KOPT-K1 (cell line): ENCODE results near the gene THAP5.
"Not testable (repeated sequence)": the region's sequence is repeated elsewhere in the genome, so short reads cannot be mapped to it uniquely, and the experiment has no call there.

Experiments
- H3K27ac ChIP-seq: fragments of 200-600 bp; sonication (generic); 2 replicates; pipeline ENCODE4 v1.5.1; 2016; ENCODE audit warnings: antibody characterized with exemption, mild to moderate bottlenecking, low read depth, low read length; ENCODE audit not compliant: poor library complexity, severe bottlenecking
- H3K36me3 ChIP-seq: fragments of 200-600 bp; sonication (generic); 2 replicates; pipeline ENCODE4 v1.5.1; 2017; ENCODE audit warnings: antibody characterized with exemption, mild to moderate bottlenecking, low read length, moderate library complexity; ENCODE audit not compliant: insufficient read depth
- H3K9me3 ChIP-seq: fragments of 200-600 bp; sonication (generic); 2 replicates; pipeline ENCODE4 v1.5.1; 2017; ENCODE audit warnings: antibody characterized with exemption, low read length, mild to moderate bottlenecking; ENCODE audit not compliant: insufficient read depth, poor library complexity, severe bottlenecking

THAP5 gene

DNA sequence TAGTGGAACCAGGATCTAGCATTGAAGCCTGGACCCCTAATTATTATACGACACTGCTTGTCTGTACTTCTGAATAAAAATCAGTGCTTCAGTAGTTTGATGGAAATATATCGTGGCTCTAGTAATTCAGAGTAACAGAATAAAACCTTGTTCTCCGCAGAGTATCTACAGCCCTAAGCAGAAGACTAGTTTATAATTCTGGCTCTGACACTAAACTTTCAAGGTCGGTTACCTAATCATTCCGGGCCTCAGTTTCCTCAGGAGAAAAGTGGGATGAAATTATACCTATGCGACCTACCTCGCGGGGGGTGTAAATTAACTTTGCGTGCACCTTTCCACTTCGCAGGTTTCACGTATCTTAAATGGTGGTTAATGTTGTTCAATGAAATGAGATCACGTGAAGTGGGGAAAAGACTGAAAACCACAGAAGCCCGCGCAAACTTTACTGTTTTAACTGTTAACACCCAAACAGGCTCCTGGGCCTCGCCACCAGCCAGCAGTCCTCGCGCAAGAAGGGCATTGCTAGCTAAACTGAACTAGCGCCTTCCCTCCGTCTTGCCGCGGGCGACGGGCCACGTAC is 615 bp downstream of the THAP5 start:
- no peaks in the 10 kb centered on the region for H3K9me3 ChIP-seq
- peaks cover 46% of the 10 kb centered on the region for H3K36me3 ChIP-seq
- peak overlapping the region; percentile 98 for H3K27ac ChIP-seq

DNA sequence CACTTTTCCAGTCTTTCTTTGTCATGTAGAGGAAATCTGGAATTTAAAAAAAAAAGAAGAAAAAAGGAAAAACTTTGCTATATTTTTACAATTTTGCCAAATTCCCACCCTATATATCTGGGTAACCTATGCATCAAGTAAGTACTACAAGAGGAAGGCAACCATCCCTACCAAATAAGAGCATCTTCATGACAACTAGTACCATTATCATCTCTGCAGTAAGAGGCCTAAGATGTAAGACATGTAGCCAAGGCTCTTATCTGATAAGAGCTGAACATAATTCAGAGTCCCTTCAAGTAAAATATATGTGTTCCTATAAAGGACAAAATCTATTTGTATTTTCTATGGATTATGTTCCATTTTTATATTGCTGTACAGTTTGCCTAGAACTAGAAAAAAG is 3.5 kb downstream of the THAP5 start:
- Histone ChIP-seq H3K36me3 (peaks cover 48% of the 10 kb centered on the region), H3K9me3 (peaks cover 3% of the 10 kb centered on the region), H3K27ac (no peak overlapping the region)

DNA sequence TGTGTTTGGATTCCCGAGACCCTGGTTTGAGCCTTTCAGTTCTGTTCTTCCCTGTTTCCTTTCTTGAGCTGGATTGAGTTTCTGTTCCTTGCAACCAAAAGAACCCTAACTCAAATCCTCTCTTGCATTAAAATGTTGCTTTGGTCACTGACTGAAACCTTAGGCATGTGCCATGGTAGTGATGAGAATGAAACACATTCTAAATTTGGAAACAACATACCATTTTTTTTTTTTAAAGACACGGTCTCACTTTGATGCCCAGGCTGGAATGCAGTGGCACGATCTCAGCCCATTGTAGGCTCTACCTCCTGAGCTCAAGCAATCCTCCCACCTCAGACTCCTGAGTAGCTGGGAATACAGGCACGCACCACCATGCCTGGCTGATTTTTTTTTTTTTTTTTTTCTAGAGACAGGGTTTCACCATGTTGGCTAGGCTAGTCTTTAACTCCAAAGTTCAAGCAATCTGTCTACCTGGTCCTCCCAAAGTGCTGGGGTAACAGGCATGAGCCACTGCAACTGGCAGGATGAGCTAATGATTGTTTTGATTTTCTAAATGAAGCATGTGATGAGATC is 8.4 kb downstream of the THAP5 start:
- H3K27ac ChIP-seq, result no peak overlapping the region
- peaks cover 41% of the 10 kb centered on the region for H3K36me3 ChIP-seq
- H3K9me3 ChIP-seq, result peaks cover 32% of the 10 kb centered on the region

DNA sequence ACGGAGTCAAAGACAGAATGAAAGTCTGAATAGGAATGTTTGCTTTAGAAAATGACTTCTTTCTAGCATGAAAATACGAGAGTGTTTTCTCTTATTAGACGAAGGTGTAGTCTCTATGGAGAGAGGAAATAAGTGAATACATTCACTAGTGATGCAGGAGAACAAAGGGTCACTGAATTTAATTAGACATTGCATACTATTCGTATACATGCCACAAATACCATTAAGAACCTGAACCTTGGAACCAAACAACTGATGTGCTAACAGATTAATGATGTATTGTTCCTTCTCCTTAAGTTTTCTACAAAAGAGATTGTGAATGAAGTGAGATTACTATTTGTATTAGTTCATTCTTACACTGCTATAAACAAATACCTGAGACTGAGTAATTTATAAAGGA is 10.3 kb downstream of the THAP5 start:
- H3K36me3 ChIP-seq, result peaks cover 23% of the 10 kb centered on the region
- no peak overlapping the region for H3K27ac ChIP-seq
- peaks cover 37% of the 10 kb centered on the region for H3K9me3 ChIP-seq

DNA sequence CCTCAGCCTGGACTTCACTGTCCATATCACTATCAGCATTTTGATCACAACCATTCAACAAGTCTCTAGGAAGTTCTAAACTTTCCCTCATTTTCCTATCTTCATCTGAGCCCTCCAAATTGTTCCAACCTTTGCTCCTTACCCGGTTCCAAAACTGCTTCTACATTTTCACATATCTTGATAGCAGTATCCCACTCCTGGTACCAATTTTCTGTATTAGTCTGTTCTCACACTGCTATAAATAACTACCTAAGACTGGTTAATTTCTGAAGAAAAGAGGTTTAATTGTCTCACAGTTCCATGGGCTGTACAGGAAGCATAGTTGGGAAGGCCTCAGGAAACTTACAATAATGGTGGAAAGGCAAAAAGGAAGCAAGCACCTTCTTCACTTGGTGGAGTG is 11.9 kb downstream of the THAP5 start:
- Histone ChIP-seq H3K9me3 (peaks cover 37% of the 10 kb centered on the region), H3K27ac (no peak overlapping the region), H3K36me3 (peaks cover 12% of the 10 kb centered on the region; the same call in 1 of the 2 replicates)

DNA sequence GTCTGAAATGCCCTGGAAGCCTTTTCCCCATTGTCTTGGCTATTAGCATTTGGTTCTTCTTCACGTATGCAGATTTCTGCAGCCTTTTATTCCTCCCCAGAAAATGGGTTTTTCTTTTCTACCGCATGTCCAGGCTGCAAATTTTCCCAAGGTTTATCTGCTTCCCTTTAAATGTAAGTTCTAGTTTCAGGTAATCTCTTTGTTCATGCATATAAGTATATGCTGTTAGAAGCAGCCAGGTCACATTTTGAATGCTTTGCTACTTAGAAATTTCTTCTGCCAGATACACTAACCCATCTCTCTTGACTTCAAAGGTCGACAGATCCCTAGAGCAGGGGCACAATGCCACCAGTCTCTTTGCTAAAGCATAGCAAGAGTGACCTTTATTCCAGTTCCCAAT is 12.3 kb downstream of the THAP5 start:
- H3K27ac ChIP-seq, result no peak overlapping the region
- H3K9me3 ChIP-seq, result peaks cover 37% of the 10 kb centered on the region
- H3K36me3 ChIP-seq, result peaks cover 9% of the 10 kb centered on the region; the same call in 1 of the 2 replicates

DNA sequence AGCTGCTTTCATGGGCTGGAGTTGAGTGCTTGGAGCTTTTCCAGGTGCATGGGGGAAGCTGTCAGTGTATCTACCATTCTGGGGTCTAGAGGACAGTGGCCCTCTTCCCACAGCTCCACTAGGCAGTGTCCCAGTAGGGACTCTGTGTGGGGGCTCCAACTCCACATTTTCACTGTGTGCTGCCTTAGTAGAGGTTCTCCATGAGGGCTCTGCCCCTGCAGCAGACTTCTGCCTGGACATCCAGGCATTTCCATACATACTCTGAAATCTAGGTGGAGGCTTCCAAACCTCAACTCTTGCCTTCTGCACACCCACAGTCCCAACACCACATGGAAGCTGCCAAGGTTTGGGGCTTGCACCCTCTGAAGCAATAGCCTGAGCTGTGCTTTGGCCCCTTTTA is 12.8 kb downstream of the THAP5 start:
- not testable (repeated sequence) for H3K27ac ChIP-seq, H3K36me3 ChIP-seq
- peaks cover 37% of the 10 kb centered on the region for H3K9me3 ChIP-seq

DNA sequence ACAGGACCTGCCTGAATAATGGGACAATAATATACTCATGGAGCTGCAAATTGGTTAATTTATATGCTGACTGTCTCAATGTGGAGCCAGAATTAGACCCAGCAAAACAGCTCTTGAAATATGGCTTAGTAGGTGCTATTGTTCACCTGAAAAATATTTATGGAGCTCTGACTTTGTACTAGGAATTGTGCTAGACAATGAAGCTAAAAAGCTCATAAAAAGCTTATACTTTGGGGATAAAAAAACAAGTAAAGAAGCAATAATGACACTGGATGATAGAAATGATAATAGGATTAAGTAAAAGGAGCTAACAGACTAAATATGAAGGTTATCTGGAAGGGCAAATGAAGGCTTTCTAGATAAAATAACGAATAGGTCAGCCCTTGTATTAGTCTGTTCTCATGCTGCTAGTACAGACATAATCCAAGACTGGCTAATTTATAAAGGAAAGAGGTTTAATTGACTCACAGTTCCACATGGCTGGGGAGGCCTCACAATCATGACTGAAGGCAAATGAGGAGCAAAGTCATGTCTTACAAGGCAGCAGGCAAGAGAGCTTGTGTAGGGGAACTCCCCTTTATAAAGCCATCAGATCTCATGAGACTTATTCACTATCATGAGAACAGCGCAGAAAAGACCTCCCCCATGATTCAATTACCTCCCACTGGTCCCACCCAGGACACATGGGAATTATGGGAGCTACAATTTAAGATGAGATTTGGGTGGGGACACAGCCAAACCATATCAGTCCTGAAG is 21.2 kb downstream of the THAP5 start:
- H3K36me3 ChIP-seq, H3K27ac ChIP-seq, H3K9me3 ChIP-seq: not testable (repeated sequence)

DNA sequence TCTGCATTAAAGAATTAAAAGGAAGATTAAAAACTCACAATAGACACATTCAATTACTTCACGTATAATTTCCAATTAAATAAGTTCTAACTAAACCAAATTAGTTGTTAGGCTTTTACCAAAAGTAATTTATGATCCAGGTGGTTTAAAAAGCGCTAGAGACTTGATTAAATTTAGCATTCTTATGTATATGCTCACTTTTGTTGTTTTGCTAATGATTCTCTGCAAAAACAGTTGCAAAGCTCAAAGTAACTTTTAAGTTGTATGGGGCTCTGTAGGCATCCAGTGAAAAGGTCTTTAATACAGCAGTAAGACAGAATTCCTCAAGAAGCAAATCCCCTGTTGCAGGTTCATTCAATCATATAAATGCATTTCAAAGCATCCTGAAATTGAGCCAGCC is 28.0 kb downstream of the THAP5 start:
- H3K27ac ChIP-seq, result no peak overlapping the region
- no peaks in the 10 kb centered on the region for H3K36me3 ChIP-seq
- no peaks in the 10 kb centered on the region for H3K9me3 ChIP-seq

DNA sequence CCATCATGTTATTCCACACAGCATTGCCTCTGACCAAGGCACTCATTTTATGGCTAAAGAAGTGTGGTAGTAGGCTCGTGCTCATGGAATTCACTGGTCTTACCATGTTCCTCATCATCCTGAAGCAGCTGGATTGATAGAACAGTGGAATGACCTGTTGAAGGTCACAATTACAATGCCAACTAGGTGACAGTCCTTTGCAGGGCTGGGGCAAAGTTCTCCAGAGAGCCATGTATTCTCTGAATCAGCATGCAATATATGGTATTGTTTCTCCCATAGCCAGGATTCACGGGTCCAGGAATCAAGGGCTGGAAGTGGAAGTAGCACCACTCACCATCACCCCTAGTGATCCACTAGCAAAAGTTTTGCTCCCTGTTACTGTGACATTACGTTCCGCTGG is 30.8 kb downstream of the THAP5 start:
- H3K27ac ChIP-seq, H3K36me3 ChIP-seq, H3K9me3 ChIP-seq: not testable (repeated sequence)

DNA sequence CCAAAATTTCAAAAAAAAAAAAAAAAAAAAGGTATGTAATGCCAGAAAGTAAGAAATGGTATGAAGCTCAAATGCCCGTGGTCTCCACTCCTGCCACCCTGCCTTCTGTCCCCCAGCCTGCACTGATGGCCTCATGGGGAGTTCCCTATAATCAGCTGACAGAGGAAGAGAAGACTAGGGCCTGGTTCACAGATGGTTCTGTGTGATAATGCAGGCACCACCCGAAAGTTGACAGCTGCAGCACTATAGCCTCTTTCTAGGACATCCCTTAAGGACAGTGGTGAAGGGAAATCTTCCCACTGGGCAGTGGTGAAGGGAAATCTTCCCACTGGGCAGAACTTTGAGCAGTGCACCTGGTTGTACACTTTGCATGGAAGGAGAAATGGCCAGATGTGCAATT is 31.3 kb downstream of the THAP5 start:
- H3K27ac ChIP-seq, H3K36me3 ChIP-seq, H3K9me3 ChIP-seq: not testable (repeated sequence)

DNA sequence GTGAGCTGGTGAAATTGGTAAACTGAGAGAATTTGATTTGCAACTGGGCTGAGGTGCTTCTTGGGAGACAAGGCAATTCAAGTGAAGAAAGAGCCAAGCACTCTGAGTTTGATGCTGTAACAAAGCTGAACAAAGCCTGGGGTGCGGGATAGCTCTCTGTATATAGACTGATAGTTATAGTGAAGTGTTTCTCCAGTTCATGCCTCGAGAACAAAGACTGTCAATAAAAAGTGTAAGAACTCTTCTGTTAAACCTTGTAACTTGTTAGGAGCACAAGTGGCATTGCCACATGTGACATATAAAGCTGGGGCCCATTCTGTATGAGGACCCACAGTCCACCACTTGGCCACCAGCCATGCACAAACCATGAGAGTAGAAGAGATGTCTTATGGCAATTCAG is 32.3 kb downstream of the THAP5 start:
- no peak overlapping the region for H3K27ac ChIP-seq

DNA sequence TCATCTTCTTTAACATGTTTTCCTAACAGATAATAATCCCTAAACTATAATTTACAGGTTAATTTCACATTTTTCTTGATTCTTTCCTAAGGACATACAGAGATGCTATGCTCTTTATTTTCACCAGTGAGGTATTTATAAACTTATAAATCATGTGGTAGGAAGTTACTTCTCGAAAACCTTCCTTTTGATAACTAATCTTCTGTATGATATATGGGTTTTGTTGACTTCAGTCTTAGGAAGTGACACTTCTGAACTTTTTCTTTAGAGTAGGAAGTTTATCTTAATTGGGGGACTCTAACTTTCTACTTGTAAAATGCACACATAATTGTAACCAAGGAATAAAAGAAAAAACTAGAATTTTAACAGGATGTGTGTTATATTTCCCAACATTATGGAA is 33.8 kb downstream of the THAP5 start:
- Histone ChIP-seq H3K27ac (no peak overlapping the region), H3K9me3 (no peaks in the 10 kb centered on the region), H3K36me3 (no peaks in the 10 kb centered on the region)

More for the DNA sequence above, 32.3 kb downstream of the THAP5 start:
- Histone ChIP-seq H3K36me3 (no peaks in the 10 kb centered on the region), H3K9me3 (no peaks in the 10 kb centered on the region)

DNA sequence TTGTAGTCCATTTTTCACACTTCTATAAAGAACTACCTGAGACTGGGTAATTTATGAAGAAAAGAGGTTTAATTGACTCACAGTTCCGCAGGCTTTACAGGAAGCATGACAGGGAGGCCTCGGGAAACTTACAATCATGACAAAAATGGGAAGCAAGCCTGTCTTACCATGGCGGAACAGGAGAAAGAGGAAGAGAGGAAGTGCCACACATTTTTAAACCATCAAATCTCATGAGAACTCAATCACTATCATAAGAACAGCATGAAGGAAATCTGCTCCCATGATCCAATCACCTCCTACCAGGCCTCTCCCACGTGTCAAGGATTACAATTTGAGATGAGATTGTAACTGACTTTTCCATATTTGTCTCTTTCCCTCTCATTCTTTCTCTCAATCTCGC is 34.2 kb downstream of the THAP5 start:
- Histone ChIP-seq H3K9me3 (no peaks in the 10 kb centered on the region), H3K27ac (no peak overlapping the region)

DNA sequence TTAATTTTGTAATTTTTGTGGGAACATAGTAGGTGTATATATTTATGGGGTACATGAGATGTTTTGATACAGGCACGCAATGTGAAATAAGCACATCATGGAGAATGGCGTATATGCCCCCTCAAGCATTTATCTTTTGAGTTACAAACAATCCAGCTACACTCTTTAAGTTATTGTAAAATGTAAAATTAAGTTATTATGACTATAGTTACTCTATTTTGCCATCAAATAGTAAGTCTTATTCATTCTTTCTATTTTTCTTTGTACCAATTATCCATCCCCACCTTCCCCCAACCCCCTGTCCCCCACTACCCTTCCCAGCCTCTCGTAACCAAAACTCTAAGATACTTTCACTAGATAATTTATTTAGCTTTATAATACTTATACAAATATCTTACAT is 35.8 kb downstream of the THAP5 start:
- H3K27ac ChIP-seq, result no peak overlapping the region
- H3K9me3 ChIP-seq, result no peaks in the 10 kb centered on the region
- H3K36me3 ChIP-seq, result no peaks in the 10 kb centered on the region

More for the DNA sequence above, 34.2 kb downstream of the THAP5 start:
- H3K36me3 ChIP-seq, result no peaks in the 10 kb centered on the region

DNA sequence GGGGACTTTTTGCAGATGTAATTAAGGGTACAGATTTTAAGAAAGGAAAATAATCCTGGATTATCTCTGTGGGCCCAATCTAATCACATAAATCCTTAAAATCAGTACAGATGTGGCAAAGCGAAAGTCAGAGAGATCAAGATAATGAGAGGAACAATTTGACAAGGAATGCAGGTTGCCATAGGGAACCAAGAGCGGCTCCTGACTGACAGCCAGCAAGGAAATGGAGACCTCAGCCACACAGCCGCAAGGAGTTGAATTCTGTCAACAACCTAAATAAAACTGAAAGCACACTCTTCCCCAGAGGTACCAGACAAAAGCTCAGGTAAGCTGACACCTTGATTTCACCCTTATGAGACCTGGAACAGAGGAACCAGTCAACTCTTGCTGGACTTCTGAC is 40.2 kb downstream of the THAP5 start:
- no peaks in the 10 kb centered on the region for H3K36me3 ChIP-seq
- H3K27ac ChIP-seq, result no peak overlapping the region

More for the DNA sequence above, 40.2 kb downstream of the THAP5 start:
- H3K9me3 ChIP-seq, result no peaks in the 10 kb centered on the region
